Activated CD8-positive, alpha-beta memory T cell treated with anti-CD3 and anti-CD28 coated beads, Interleukin-2, amount 10 ng/mL, durations not matched to agents 7 days and 5 days (primary cell): ENCODE results near the gene GPC3. TPM values are rescaled to one million over a fixed set of nuclear protein-coding genes. Genes with fewer than 3 reads are reported as not detected.

Experiments used
- ATAC-seq: fragments of 150-1000 bp; cut with Tn5 transposase; one replicate; pipeline ENCODE4 v1.10.0; 2021; ENCODE audit warnings: moderate library complexity
- CTCF ChIA-PET: fragments of 350-600 bp; sonication (Branson Sonifier 250); formaldehyde crosslinking; loops from one replicate; lab custom pipeline; 2021; ENCODE audit warnings: antibody characterized with exemption; lab: Charles Lee
- DNase-seq: peaks from one replicate; pipeline ENCODE4 v3.0.0-alpha.2; 2020
- H3K27ac Mint-ChIP-seq: one replicate; pipeline ENCODE4 v1.8.0; 2021; ENCODE audit warnings: mild to moderate bottlenecking, mixed read lengths
- H3K27me3 Mint-ChIP-seq: one replicate; pipeline ENCODE4 v1.8.0; 2021; ENCODE audit warnings: mixed read lengths
- H3K36me3 Mint-ChIP-seq: one replicate; pipeline ENCODE4 v1.8.0; 2021; ENCODE audit warnings: mild to moderate bottlenecking, mixed read lengths
- H3K4me1 Mint-ChIP-seq: one replicate; pipeline ENCODE4 v1.8.0; 2021; ENCODE audit warnings: mixed read lengths
- H3K4me3 Mint-ChIP-seq: one replicate; pipeline ENCODE4 v1.8.0; 2021; ENCODE audit warnings: mild to moderate bottlenecking, moderate library complexity, mixed read lengths
- H3K9me3 Mint-ChIP-seq: one replicate; pipeline ENCODE4 v1.8.0; 2022; ENCODE audit warnings: low read depth, mixed read lengths
- total RNA-seq, 2 experiments: library from RNA; stranded (reverse); gene quantifications; one replicate each; pipeline ENCODE4 v1.2.3, GENCODE V29; 2021

The GPC3 gene
- total RNA-seq, 2 experiments from 2014 or later = not detected

GRCh38 chrX:133590703-133591505 lies 394.5 kb downstream of the GPC3 start:
- DNase-seq (no peak), ATAC-seq (no peak)

GRCh38 chrX:133588827-133589226 lies 396.6 kb downstream of the GPC3 start:
- no peak overlapping the region for H3K4me3 Mint-ChIP-seq
- H3K9me3 Mint-ChIP-seq = no peaks in the 10 kb centered on the region
- H3K4me1 Mint-ChIP-seq = no peaks in the 10 kb centered on the region
- DNase-seq (no peak), ATAC-seq (no peak)
- H3K27ac Mint-ChIP-seq = no peak overlapping the region
- H3K27me3 Mint-ChIP-seq = no peaks in the 10 kb centered on the region
- no peaks in the 10 kb centered on the region for H3K36me3 Mint-ChIP-seq
- CTCF ChIA-PET = no interaction called here

More at GRCh38 chrX:133590703-133591505, 394.5 kb downstream of the GPC3 start:
- Mint-ChIP-seq H3K4me1 (no peaks in the 10 kb centered on the region), H3K27ac (no peak overlapping the region), H3K27me3 (no peaks in the 10 kb centered on the region), H3K36me3 (no peaks in the 10 kb centered on the region), H3K9me3 (no peaks in the 10 kb centered on the region), H3K4me3 (no peak overlapping the region)
- CTCF ChIA-PET = no interaction called here

GRCh38 chrX:133587818-133588217 lies 397.6 kb downstream of the GPC3 start:
- H3K4me3 Mint-ChIP-seq = no peak overlapping the region
- no peaks in the 10 kb centered on the region for H3K36me3 Mint-ChIP-seq
- CTCF ChIA-PET = no interaction called here
- no peaks in the 10 kb centered on the region for H3K4me1 Mint-ChIP-seq
- no peak for DNase-seq
- H3K27me3 Mint-ChIP-seq = no peaks in the 10 kb centered on the region
- no peak for ATAC-seq
- no peaks in the 10 kb centered on the region for H3K9me3 Mint-ChIP-seq
- no peak overlapping the region for H3K27ac Mint-ChIP-seq

- no peak overlapping the region for H3K27ac Mint-ChIP-seq
- no peaks in the 10 kb centered on the region for H3K9me3 Mint-ChIP-seq
- H3K4me1 Mint-ChIP-seq = no peaks in the 10 kb centered on the region
- no peaks in the 10 kb centered on the region for H3K36me3 Mint-ChIP-seq
- DNase-seq (no peak), ATAC-seq (no peak)
- no peak overlapping the region for H3K4me3 Mint-ChIP-seq
- H3K27me3 Mint-ChIP-seq = no peaks in the 10 kb centered on the region
- CTCF ChIA-PET = no interaction called here
Measured at GRCh38 chrX:133587071-133587470, 398.3 kb downstream of the GPC3 start.

- no peaks in the 10 kb centered on the region for H3K36me3 Mint-ChIP-seq
- DNase-seq (no peak), ATAC-seq (no peak)
- no peaks in the 10 kb centered on the region for H3K27me3 Mint-ChIP-seq
- CTCF ChIA-PET = no interaction called here
- H3K4me1 Mint-ChIP-seq = no peaks in the 10 kb centered on the region
- no peak overlapping the region for H3K4me3 Mint-ChIP-seq
- no peak overlapping the region for H3K27ac Mint-ChIP-seq
- no peaks in the 10 kb centered on the region for H3K9me3 Mint-ChIP-seq
Measured at GRCh38 chrX:133586443-133586842, 399.0 kb downstream of the GPC3 start.

GRCh38 chrX:133583825-133584224 lies 401.6 kb downstream of the GPC3 start:
- Mint-ChIP-seq H3K4me3 (no peak overlapping the region), H3K36me3 (no peaks in the 10 kb centered on the region), H3K27me3 (no peaks in the 10 kb centered on the region), H3K4me1 (no peaks in the 10 kb centered on the region), H3K9me3 (no peaks in the 10 kb centered on the region), H3K27ac (no peak overlapping the region)
- DNase-seq (no peak), ATAC-seq (no peak)
- CTCF ChIA-PET = no interaction called here

- no peak overlapping the region for H3K27ac Mint-ChIP-seq
- H3K4me3 Mint-ChIP-seq = no peak overlapping the region
- no peaks in the 10 kb centered on the region for H3K27me3 Mint-ChIP-seq
- no peak for ATAC-seq
- no peaks in the 10 kb centered on the region for H3K4me1 Mint-ChIP-seq
- no peaks in the 10 kb centered on the region for H3K36me3 Mint-ChIP-seq
- H3K9me3 Mint-ChIP-seq = no peaks in the 10 kb centered on the region
- CTCF ChIA-PET = no interaction called here
- no peak for DNase-seq
Measured at GRCh38 chrX:133580625-133581024, 404.8 kb downstream of the GPC3 start.

GRCh38 chrX:133579631-133580030 lies 405.8 kb downstream of the GPC3 start:
- Mint-ChIP-seq H3K4me3 (no peak overlapping the region), H3K36me3 (no peaks in the 10 kb centered on the region), H3K4me1 (no peaks in the 10 kb centered on the region), H3K27ac (no peak overlapping the region), H3K9me3 (no peaks in the 10 kb centered on the region), H3K27me3 (no peaks in the 10 kb centered on the region)
- ATAC-seq (no peak), DNase-seq (no peak)
- CTCF ChIA-PET = no interaction called here

GRCh38 chrX:133576876-133577275 lies 408.5 kb downstream of the GPC3 start:
- DNase-seq (no peak), ATAC-seq (no peak)
- Mint-ChIP-seq H3K4me1 (no peaks in the 10 kb centered on the region), H3K36me3 (no peaks in the 10 kb centered on the region), H3K9me3 (no peaks in the 10 kb centered on the region), H3K27ac (no peak overlapping the region), H3K27me3 (no peaks in the 10 kb centered on the region), H3K4me3 (no peak overlapping the region)
- CTCF ChIA-PET = no interaction called here

GRCh38 chrX:133575501-133576136 lies 409.8 kb downstream of the GPC3 start:
- Mint-ChIP-seq H3K36me3 (no peaks in the 10 kb centered on the region), H3K27me3 (no peaks in the 10 kb centered on the region), H3K4me3 (no peak overlapping the region), H3K9me3 (no peaks in the 10 kb centered on the region), H3K27ac (no peak overlapping the region), H3K4me1 (no peaks in the 10 kb centered on the region)
- CTCF ChIA-PET = no interaction called here
- ATAC-seq (no peak), DNase-seq (no peak)

GRCh38 chrX:133574716-133575115 lies 410.7 kb downstream of the GPC3 start:
- H3K9me3 Mint-ChIP-seq = no peaks in the 10 kb centered on the region
- H3K27me3 Mint-ChIP-seq = no peaks in the 10 kb centered on the region
- H3K36me3 Mint-ChIP-seq = no peaks in the 10 kb centered on the region
- DNase-seq (no peak), ATAC-seq (no peak)
- no peaks in the 10 kb centered on the region for H3K4me1 Mint-ChIP-seq
- CTCF ChIA-PET = no interaction called here
- no peak overlapping the region for H3K27ac Mint-ChIP-seq
- no peak overlapping the region for H3K4me3 Mint-ChIP-seq

GRCh38 chrX:133570549-133570948 lies 414.8 kb downstream of the GPC3 start:
- Mint-ChIP-seq H3K4me3 (no peak overlapping the region), H3K27ac (no peak overlapping the region), H3K4me1 (no peaks in the 10 kb centered on the region), H3K27me3 (no peaks in the 10 kb centered on the region), H3K36me3 (no peaks in the 10 kb centered on the region), H3K9me3 (no peaks in the 10 kb centered on the region)
- DNase-seq (no peak), ATAC-seq (no peak)
- CTCF ChIA-PET = no interaction called here

GRCh38 chrX:133569217-133569616 lies 416.2 kb downstream of the GPC3 start:
- no peaks in the 10 kb centered on the region for H3K36me3 Mint-ChIP-seq
- ATAC-seq (no peak), DNase-seq (no peak)
- no peaks in the 10 kb centered on the region for H3K9me3 Mint-ChIP-seq
- H3K27ac Mint-ChIP-seq = no peak overlapping the region
- no peaks in the 10 kb centered on the region for H3K27me3 Mint-ChIP-seq
- no peaks in the 10 kb centered on the region for H3K4me1 Mint-ChIP-seq
- no peak overlapping the region for H3K4me3 Mint-ChIP-seq
- CTCF ChIA-PET = no interaction called here

GRCh38 chrX:133568109-133568508 lies 417.3 kb downstream of the GPC3 start:
- Mint-ChIP-seq H3K4me3 (no peak overlapping the region), H3K4me1 (no peaks in the 10 kb centered on the region), H3K36me3 (no peaks in the 10 kb centered on the region), H3K27me3 (no peaks in the 10 kb centered on the region), H3K27ac (no peak overlapping the region), H3K9me3 (no peaks in the 10 kb centered on the region)
- ATAC-seq (no peak), DNase-seq (no peak)
- CTCF ChIA-PET = no interaction called here
